Stimulated activated CD4-positive, alpha-beta T cell treated with anti-CD3 and anti-CD28 coated beads, TNF-alpha, amount 100 ng/mL, for 24 hours (primary cell): ENCODE data around the gene HMCN2.
"Not testable (repeated sequence)": the region's sequence is repeated elsewhere in the genome, so short reads cannot be mapped to it uniquely, and the experiment has no call there.

Experiments used
- DNase-seq, 3 experiments: peaks; one replicate each; pipeline ENCODE4 v3.0.0-alpha.2; 2020; ENCODE audit warnings: low read depth in 3 of 3

HMCN2 gene

DNA sequence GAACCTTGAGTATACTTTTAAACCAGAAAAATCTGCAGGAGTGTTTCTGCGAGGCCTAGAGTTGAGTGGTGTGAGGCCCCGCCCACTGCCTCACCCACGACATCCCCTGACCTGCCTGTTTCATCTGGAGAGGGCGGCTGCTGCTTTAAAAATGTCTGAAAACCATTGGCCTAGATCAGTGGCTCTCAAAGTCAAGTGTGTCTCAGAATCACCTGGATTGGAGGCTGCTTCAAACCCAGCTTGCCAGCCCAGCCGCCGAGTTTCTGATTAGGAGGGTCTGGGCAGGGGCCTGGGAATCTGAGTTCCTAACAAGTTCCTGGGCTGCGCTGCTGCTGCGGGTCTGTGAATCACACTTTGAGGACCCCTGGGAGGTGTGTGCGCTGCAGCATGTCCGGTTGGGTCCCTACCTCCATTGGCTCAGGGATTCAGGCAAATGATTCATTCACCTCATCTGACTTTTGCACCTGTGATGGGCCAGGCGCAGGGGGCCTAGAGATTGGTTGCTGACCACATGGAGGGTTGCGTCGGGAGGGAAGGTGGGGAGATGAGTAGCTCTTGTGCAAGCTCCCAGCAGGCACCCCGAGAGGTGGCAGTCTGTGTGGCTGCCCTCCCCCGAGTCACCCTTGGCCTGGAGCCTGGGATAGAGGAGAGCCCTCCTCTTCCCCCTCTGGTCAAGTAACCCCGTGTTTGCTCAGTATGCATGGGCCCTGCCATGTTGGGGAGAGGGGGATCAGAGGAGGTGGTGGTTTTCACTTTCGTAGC is 27.6 kb upstream of the HMCN2 start:
- DNase-seq: no peak

DNA sequence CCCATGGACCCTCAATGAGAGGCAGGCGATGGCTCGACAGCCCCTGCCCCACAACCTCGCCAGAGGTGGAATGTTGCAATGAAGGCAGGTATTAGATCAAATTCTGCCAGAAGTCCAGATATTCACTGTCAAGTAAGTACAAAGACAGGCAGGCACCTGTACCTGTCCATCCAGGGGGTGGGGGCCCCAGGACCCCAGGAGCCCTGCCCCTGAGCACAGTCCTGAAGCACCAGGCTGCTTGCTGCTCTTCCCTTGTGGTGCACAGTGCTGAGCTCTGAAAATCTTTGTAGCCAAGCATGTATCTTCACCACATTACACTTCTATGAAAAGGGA is 26.2 kb upstream of the HMCN2 start:
- DNase-seq: no peak

DNA sequence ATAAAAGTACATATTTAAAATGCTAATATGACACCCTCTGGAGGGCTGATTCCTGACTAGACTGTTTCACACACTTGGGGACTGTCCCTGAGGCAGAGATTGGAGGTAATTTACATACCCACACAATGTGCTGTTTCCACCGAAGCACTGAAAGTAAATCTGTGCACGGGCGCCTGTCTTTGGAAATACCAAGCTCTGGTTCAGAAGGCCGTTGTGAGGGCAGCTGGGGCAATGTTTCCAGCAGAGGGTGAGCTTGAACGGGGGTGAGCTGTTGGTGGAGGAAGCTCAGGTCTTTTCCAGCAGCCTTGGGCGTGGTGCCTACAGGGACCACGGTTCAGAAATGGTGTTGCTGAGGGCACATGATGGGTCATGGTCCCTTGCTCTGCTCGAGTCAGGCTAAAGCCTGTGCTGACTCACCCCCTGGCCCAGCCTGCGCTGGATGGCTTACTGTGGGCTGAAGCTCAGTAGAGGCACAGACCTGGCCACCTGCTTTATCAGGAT is 25.8 kb upstream of the HMCN2 start:
- DNase-seq: peak; percentile 26 to 62 (median 37)

GRCh38 chr9:130240410-130241197 is 25.0 kb upstream of the HMCN2 start:
- peak in 1 of 3 experiments; percentile 29 for DNase-seq

GRCh38 chr9:130241198-130241535 is 24.4 kb upstream of the HMCN2 start:
- DNase-seq: no peak

GRCh38 chr9:130242270-130243014 is 23.1 kb upstream of the HMCN2 start:
- DNase-seq: no peak

- DNase-seq: peak; percentile 65 to 83 (median 67)
These were observed 22.3 kb upstream of the HMCN2 start for GRCh38 chr9:130243015-130243881.

DNA sequence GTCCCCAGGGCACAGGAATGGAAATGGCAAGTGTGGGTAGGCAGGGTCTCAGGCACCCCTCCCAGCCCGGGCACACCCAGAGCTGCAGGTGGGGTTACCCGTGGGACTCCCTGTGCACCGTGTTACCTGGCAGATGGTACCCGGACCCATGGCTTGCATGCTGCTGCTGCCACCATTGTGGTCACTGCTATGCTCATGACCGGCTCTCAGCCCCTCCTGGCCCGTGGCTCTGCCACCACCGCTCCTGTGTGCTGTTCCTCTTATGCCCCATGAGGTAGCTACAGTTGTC is 21.7 kb upstream of the HMCN2 start:
- no peak for DNase-seq

DNA sequence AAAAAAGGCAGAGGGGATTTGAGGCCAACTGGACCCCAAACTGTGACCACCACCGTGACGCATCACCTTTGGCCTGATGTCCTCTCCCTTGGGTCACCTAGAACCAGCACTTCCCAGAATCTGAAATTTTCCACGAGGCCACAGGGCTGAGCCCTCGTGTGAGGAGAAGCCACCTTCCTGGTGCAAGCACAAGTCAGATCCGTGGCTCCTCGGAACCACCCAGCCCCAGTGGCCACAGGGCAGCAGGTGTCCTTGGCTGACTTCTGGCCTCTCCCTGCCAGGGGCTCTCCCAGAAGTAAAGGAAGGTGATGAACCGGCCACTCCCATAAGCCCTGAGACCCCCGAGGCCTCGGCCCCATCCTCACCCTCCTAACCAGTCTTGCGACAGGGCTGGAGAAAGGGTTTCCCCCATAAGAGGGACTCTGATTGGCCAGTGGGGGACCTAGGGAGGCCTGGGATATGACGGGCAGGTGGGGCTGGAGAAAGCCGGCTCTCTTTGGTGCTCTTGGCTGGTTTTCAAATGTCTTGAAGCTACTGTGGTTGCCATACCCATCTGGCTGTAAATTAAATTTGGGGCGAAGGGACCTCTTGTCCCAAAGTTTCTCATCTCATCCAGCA is 20.9 kb upstream of the HMCN2 start:
- DNase-seq: no peak

GRCh38 chr9:130245474-130245873 is 20.1 kb upstream of the HMCN2 start:
- no peak for DNase-seq

- no peak for DNase-seq
These were observed 19.4 kb upstream of the HMCN2 start for GRCh38 chr9:130246126-130246525.

DNA sequence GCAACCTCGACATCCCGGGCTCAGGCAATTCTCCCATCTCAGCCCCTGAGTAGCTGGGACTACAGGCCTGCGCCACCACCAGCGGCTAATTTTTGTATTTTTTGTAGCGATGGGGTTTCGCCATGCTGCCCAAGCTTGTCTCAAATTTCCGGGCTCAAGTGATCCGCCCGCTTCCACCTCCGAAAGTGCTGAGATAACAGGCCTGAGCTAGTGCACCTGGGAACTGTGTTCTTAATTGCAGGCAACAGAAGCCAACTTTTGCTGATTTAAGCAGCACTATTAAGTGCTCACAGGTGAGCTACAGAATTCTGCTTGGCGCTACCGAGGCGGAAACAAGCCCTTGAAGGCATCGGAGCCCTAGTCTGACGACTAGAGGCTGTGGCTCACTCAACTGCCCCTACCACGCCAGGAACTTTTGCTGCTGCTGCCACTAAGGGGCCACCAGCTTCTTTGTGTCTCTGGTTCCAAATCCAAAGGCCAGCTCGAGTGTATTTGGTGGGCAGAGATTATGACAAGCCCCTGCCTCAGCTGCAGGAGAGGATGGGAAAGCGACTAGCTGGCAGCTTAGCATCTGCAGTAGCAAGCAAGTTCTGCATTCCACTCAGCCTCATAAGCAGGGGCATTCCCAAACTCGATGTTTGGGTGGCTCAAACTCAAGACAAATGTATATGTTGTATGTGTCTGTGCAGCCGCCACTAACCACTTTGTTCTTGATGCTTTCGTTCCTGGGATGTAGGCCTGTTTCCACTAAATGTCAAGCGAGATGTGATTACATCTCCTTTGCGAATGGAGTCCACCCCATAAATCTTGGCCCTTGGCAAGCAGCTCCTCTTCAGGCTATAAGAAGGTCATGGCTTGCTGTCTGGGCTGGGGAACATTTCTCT is 10.6 kb upstream of the HMCN2 start:
- no peak for DNase-seq

DNA sequence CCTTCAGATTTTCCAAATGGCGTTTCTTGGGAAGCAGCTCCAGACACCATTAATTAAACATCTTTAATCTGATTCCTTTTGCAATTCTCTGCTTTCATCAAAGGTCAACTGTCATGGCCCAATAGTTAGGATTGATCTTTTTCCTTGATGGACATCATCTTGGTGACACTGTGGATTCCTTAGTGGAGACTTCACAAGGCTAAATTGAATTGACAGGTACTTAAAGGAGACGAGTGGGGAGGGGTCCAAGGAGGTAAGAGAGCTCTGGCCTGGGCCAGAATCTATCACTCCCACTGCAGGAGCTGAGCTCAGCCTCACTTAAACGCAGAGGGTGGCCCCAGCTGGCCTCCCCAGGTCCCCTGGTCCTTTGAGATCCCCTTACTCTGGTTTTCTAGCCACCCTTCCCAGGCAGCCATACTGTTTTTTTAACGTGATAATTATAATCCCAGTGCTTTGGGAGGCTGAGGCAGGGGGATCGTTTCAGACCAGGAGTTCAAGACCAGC is 9.9 kb upstream of the HMCN2 start:
- DNase-seq: no peak

- DNase-seq: no peak
These were observed 8.9 kb upstream of the HMCN2 start for GRCh38 chr9:130256644-130257043.

DNA sequence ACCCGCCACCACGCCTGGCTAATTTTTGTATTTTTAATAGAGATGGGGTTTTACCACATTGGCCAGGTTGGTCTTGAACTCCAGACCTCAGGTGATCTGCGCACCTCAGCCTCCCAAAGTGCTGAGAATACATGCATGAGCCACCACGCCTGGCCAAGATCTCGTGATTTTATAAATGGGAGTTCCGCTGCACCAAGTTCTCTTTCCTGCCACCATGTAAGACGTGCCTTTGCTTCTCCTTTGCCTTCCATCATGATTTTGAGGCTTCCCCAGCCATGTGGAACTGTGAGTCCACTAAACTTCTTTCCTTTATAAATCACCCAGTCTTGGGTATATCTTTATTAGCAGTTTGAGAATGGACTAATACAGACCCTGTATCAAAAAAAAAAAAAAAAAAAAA is 7.4 kb upstream of the HMCN2 start:
- not testable (repeated sequence) for DNase-seq

- DNase-seq: no peak
These were observed 6.5 kb upstream of the HMCN2 start for GRCh38 chr9:130259044-130259443.

GRCh38 chr9:130260816-130261765 is 4.5 kb upstream of the HMCN2 start:
- DNase-seq: no peak

GRCh38 chr9:130262061-130262745 is 3.4 kb upstream of the HMCN2 start:
- DNase-seq: no peak
